ENCODE results near the gene ACVR1.

The ACVR1 gene

GRCh38 chr2:157815421-157815820 is 60.7 kb downstream of the ACVR1 start:
- H3K27ac ChIP-seq (ENCODE audit: low read length): no peak overlapping the region
- H3K4me1 ChIP-seq (ENCODE audit: control insufficient read depth, insufficient read depth, low read length): no peaks in the 10 kb centered on the region
- H3K4me3 ChIP-seq (ENCODE audit: low read length in 2 of 2): no peak overlapping the region
- H3K9ac ChIP-seq (ENCODE audit: low read length in 2 of 2): no peak overlapping the region
- H3K9me3 ChIP-seq (ENCODE audit: control insufficient read depth in 2 of 2, low read length in 2 of 2): no peaks in the 10 kb centered on the region
- H3K36me3 ChIP-seq (ENCODE audit: control insufficient read depth in 2 of 2, insufficient read depth in 2 of 2, low read length in 2 of 2): peaks cover 7 to 14% of the 10 kb centered on the region in 2 donors
- no peaks in the 10 kb centered on the region for H3K27me3 ChIP-seq (ENCODE audit: control insufficient read depth in 1 of 2, insufficient read depth in 2 of 2, low read length in 2 of 2)

- Histone ChIP-seq H3K27me3 (ENCODE audit: control insufficient read depth in 1 of 2, insufficient read depth in 2 of 2, low read length in 2 of 2) (no peaks in the 10 kb centered on the region), H3K27ac (ENCODE audit: low read length) (no peak overlapping the region), H3K36me3 (ENCODE audit: control insufficient read depth in 2 of 2, insufficient read depth in 2 of 2, low read length in 2 of 2) (peaks cover 7 to 11% of the 10 kb centered on the region in 2 donors), H3K9ac (ENCODE audit: low read length in 2 of 2) (no peak overlapping the region), H3K4me1 (ENCODE audit: control insufficient read depth, insufficient read depth, low read length) (no peaks in the 10 kb centered on the region), H3K9me3 (ENCODE audit: control insufficient read depth in 2 of 2, low read length in 2 of 2) (no peaks in the 10 kb centered on the region), H3K4me3 (ENCODE audit: low read length in 2 of 2) (no peak overlapping the region)
These were observed 62.7 kb downstream of the ACVR1 start for GRCh38 chr2:157813467-157813866.

- no peaks in the 10 kb centered on the region for H3K27me3 ChIP-seq (ENCODE audit: control insufficient read depth in 1 of 2, insufficient read depth in 2 of 2, low read length in 2 of 2)
- H3K36me3 ChIP-seq (ENCODE audit: control insufficient read depth in 2 of 2, insufficient read depth in 2 of 2, low read length in 2 of 2): no peaks in the 10 kb centered on the region
- no peaks in the 10 kb centered on the region for H3K9me3 ChIP-seq (ENCODE audit: control insufficient read depth in 2 of 2, low read length in 2 of 2)
- no peak overlapping the region for H3K4me3 ChIP-seq (ENCODE audit: low read length in 2 of 2)
- H3K27ac ChIP-seq (ENCODE audit: low read length): no peak overlapping the region
- H3K9ac ChIP-seq (ENCODE audit: low read length in 2 of 2): no peak overlapping the region
- H3K4me1 ChIP-seq (ENCODE audit: control insufficient read depth, insufficient read depth, low read length): no peaks in the 10 kb centered on the region
These were observed 66.1 kb downstream of the ACVR1 start for GRCh38 chr2:157810037-157810436.

GRCh38 chr2:157809212-157809611 is 66.9 kb downstream of the ACVR1 start:
- H3K27ac ChIP-seq (ENCODE audit: low read length): no peak overlapping the region

GRCh38 chr2:157808421-157808820 is 67.7 kb downstream of the ACVR1 start:
- Histone ChIP-seq H3K27me3 (ENCODE audit: control insufficient read depth in 1 of 2, insufficient read depth in 2 of 2, low read length in 2 of 2) (no peaks in the 10 kb centered on the region), H3K4me1 (ENCODE audit: control insufficient read depth, insufficient read depth, low read length) (no peaks in the 10 kb centered on the region)

More at GRCh38 chr2:157809212-157809611, 66.9 kb downstream of the ACVR1 start:
- H3K27me3 ChIP-seq (ENCODE audit: control insufficient read depth in 1 of 2, insufficient read depth in 2 of 2, low read length in 2 of 2): no peaks in the 10 kb centered on the region
- no peaks in the 10 kb centered on the region for H3K36me3 ChIP-seq (ENCODE audit: control insufficient read depth in 2 of 2, insufficient read depth in 2 of 2, low read length in 2 of 2)
- no peaks in the 10 kb centered on the region for H3K4me1 ChIP-seq (ENCODE audit: control insufficient read depth, insufficient read depth, low read length)
- H3K9ac ChIP-seq (ENCODE audit: low read length in 2 of 2): no peak overlapping the region
- no peak overlapping the region for H3K4me3 ChIP-seq (ENCODE audit: low read length in 2 of 2)
- H3K9me3 ChIP-seq (ENCODE audit: control insufficient read depth in 2 of 2, low read length in 2 of 2): no peaks in the 10 kb centered on the region

GRCh38 chr2:157806426-157807077 is 69.6 kb downstream of the ACVR1 start:
- Histone ChIP-seq H3K36me3 (ENCODE audit: control insufficient read depth in 2 of 2, insufficient read depth in 2 of 2, low read length in 2 of 2) (no peaks in the 10 kb centered on the region), H3K27ac (ENCODE audit: low read length) (no peak overlapping the region), H3K4me1 (ENCODE audit: control insufficient read depth, insufficient read depth, low read length) (no peaks in the 10 kb centered on the region), H3K4me3 (ENCODE audit: low read length in 2 of 2) (no peak overlapping the region), H3K9me3 (ENCODE audit: control insufficient read depth in 2 of 2, low read length in 2 of 2) (no peaks in the 10 kb centered on the region), H3K27me3 (ENCODE audit: control insufficient read depth in 1 of 2, insufficient read depth in 2 of 2, low read length in 2 of 2) (no peaks in the 10 kb centered on the region), H3K9ac (ENCODE audit: low read length in 2 of 2) (no peak overlapping the region)

More at GRCh38 chr2:157808421-157808820, 67.7 kb downstream of the ACVR1 start:
- no peak overlapping the region for H3K4me3 ChIP-seq (ENCODE audit: low read length in 2 of 2)
- no peaks in the 10 kb centered on the region for H3K9me3 ChIP-seq (ENCODE audit: control insufficient read depth in 2 of 2, low read length in 2 of 2)
- H3K36me3 ChIP-seq (ENCODE audit: control insufficient read depth in 2 of 2, insufficient read depth in 2 of 2, low read length in 2 of 2): no peaks in the 10 kb centered on the region
- H3K27ac ChIP-seq (ENCODE audit: low read length): no peak overlapping the region
- H3K9ac ChIP-seq (ENCODE audit: low read length in 2 of 2): no peak overlapping the region

- H3K9ac ChIP-seq (ENCODE audit: low read length in 2 of 2): no peak overlapping the region
- no peaks in the 10 kb centered on the region for H3K36me3 ChIP-seq (ENCODE audit: control insufficient read depth in 2 of 2, insufficient read depth in 2 of 2, low read length in 2 of 2)
- no peak overlapping the region for H3K27ac ChIP-seq (ENCODE audit: low read length)
- H3K27me3 ChIP-seq (ENCODE audit: control insufficient read depth in 1 of 2, insufficient read depth in 2 of 2, low read length in 2 of 2): no peaks in the 10 kb centered on the region
- no peaks in the 10 kb centered on the region for H3K4me1 ChIP-seq (ENCODE audit: control insufficient read depth, insufficient read depth, low read length)
- H3K4me3 ChIP-seq (ENCODE audit: low read length in 2 of 2): no peak overlapping the region
- H3K9me3 ChIP-seq (ENCODE audit: control insufficient read depth in 2 of 2, low read length in 2 of 2): no peaks in the 10 kb centered on the region
These were observed 70.6 kb downstream of the ACVR1 start for GRCh38 chr2:157805519-157805918.

GRCh38 chr2:157804355-157804754 is 71.8 kb downstream of the ACVR1 start:
- Histone ChIP-seq H3K9me3 (ENCODE audit: control insufficient read depth in 2 of 2, low read length in 2 of 2) (no peaks in the 10 kb centered on the region), H3K27ac (ENCODE audit: low read length) (no peak overlapping the region), H3K4me3 (ENCODE audit: low read length in 2 of 2) (no peak overlapping the region), H3K36me3 (ENCODE audit: control insufficient read depth in 2 of 2, insufficient read depth in 2 of 2, low read length in 2 of 2) (peaks cover 0 to under 1% of the 10 kb centered on the region in 2 donors), H3K9ac (ENCODE audit: low read length in 2 of 2) (no peak overlapping the region), H3K27me3 (ENCODE audit: control insufficient read depth in 1 of 2, insufficient read depth in 2 of 2, low read length in 2 of 2) (no peaks in the 10 kb centered on the region), H3K4me1 (ENCODE audit: control insufficient read depth, insufficient read depth, low read length) (no peaks in the 10 kb centered on the region)

GRCh38 chr2:157803952-157804351 is 72.2 kb downstream of the ACVR1 start:
- Histone ChIP-seq H3K27ac (ENCODE audit: low read length) (no peak overlapping the region), H3K27me3 (ENCODE audit: control insufficient read depth in 1 of 2, insufficient read depth in 2 of 2, low read length in 2 of 2) (no peaks in the 10 kb centered on the region), H3K4me1 (ENCODE audit: control insufficient read depth, insufficient read depth, low read length) (no peaks in the 10 kb centered on the region), H3K36me3 (ENCODE audit: control insufficient read depth in 2 of 2, insufficient read depth in 2 of 2, low read length in 2 of 2) (peaks cover 0 to 2% of the 10 kb centered on the region in 2 donors), H3K9ac (ENCODE audit: low read length in 2 of 2) (no peak overlapping the region), H3K4me3 (ENCODE audit: low read length in 2 of 2) (no peak overlapping the region), H3K9me3 (ENCODE audit: control insufficient read depth in 2 of 2, low read length in 2 of 2) (no peaks in the 10 kb centered on the region)

GRCh38 chr2:157803476-157803875 is 72.7 kb downstream of the ACVR1 start:
- H3K9me3 ChIP-seq (ENCODE audit: control insufficient read depth in 2 of 2, low read length in 2 of 2): no peaks in the 10 kb centered on the region
- H3K9ac ChIP-seq (ENCODE audit: low read length in 2 of 2): no peak overlapping the region

GRCh38 chr2:157800838-157801495 is 75.2 kb downstream of the ACVR1 start:
- H3K9me3 ChIP-seq (ENCODE audit: control insufficient read depth in 2 of 2, low read length in 2 of 2): no peaks in the 10 kb centered on the region
- no peak overlapping the region for H3K27ac ChIP-seq (ENCODE audit: low read length)
- no peak overlapping the region for H3K4me3 ChIP-seq (ENCODE audit: low read length in 2 of 2)
- no peaks in the 10 kb centered on the region for H3K27me3 ChIP-seq (ENCODE audit: control insufficient read depth in 1 of 2, insufficient read depth in 2 of 2, low read length in 2 of 2)
- no peak overlapping the region for H3K9ac ChIP-seq (ENCODE audit: low read length in 2 of 2)
- H3K4me1 ChIP-seq (ENCODE audit: control insufficient read depth, insufficient read depth, low read length): no peaks in the 10 kb centered on the region
- H3K36me3 ChIP-seq (ENCODE audit: control insufficient read depth in 2 of 2, insufficient read depth in 2 of 2, low read length in 2 of 2): peaks cover 2 to 4% of the 10 kb centered on the region in 2 donors

More at GRCh38 chr2:157803476-157803875, 72.7 kb downstream of the ACVR1 start:
- H3K27me3 ChIP-seq (ENCODE audit: control insufficient read depth in 1 of 2, insufficient read depth in 2 of 2, low read length in 2 of 2): no peaks in the 10 kb centered on the region
- peaks cover 0 to 2% of the 10 kb centered on the region in 2 donors for H3K36me3 ChIP-seq (ENCODE audit: control insufficient read depth in 2 of 2, insufficient read depth in 2 of 2, low read length in 2 of 2)
- H3K4me1 ChIP-seq (ENCODE audit: control insufficient read depth, insufficient read depth, low read length): no peaks in the 10 kb centered on the region
- H3K4me3 ChIP-seq (ENCODE audit: low read length in 2 of 2): no peak overlapping the region
- no peak overlapping the region for H3K27ac ChIP-seq (ENCODE audit: low read length)

All from stomach smooth muscle (tissue), 2 donors.